GM21786 (cell line): ENCODE data around the gene IFNGR1.
"Not testable (repeated sequence)": the region's sequence is repeated elsewhere in the genome, so short reads cannot be mapped to it uniquely, and the experiment has no call there.

Experiments
- ATAC-seq: cut with Tn5 transposase; IDR thresholded peaks from one replicate; pipeline ENCODE4 v1.9.1; 2021; ENCODE audit not compliant: unreplicated experiment

IFNGR1 gene

DNA sequence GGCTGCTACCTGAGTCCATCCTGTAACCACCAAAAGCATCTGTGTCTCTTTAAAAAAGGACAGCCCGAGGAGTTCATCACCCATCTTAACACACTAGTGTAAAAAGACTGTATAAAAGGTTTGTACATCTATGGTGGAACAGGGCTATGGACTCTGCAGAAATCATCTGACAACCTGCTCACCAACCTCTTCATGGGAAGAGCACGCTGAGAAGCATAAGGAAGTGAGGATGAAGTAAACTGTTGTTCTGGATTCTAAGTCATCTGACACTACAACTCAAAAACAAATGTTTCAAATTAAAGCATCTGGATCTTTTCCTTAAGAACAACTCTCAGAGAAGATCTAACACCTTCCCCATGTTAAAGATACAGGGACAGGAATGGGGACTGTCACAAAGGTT lies 5.4 kb downstream of the IFNGR1 start:
- ATAC-seq: no peak

DNA sequence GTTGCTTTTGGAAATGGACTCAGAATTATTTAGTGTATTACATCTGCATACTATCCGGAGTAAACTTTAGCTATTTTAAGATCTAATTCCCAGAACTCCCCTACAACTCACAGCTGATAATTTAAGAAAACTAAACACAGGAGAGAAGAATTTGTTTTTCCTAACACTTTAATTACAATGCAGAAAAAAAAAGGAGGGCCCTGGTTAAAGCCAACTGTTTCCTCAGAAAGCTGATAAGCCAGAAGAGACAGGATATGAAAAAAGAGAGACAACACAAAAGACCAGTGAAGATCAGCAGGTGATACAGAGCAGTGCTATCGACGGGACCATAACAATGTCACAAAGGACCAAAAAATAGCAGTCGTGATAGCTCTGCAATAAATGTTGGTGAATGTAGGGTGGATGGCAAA lies 5.8 kb downstream of the IFNGR1 start:
- no peak for ATAC-seq

DNA sequence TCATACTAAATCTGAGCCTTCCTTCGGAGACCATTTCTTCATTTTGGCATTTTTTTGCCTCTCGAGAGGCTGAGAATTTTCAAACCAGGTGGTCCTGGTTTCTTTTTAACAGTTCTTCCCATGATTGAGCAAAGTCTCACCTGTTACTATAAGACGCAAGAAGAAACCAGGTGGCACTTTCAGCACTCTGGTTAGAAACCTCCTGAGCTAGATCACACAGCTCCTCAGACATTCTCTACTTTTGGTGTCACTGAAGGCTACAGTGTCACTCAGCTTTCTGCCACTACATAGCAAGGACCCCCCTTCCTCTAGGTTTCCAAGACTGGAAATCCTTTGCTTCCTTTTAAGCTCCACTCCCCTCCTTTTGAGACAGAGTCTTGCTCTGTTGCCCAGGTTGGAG lies 7.3 kb downstream of the IFNGR1 start:
- ATAC-seq: no peak

DNA sequence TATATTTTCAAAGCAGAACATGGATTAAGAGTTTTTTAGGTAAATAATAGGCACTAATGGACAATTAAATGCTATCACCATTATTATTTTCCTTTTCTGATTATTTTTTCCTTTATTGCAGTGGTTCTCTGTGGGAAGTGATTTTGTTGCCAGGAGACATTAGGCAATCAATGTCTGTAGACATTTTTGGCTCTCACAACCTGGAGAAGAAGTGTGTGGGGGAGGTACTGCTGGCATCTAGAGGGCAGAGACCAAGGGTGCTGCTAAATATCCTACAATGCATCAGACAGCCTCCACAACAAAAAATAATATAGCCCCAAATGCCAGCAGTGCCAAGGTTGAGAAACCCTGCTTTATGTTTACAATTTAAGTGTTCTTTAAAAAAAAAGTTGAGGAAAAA lies 8.3 kb downstream of the IFNGR1 start:
- ATAC-seq: no peak

DNA sequence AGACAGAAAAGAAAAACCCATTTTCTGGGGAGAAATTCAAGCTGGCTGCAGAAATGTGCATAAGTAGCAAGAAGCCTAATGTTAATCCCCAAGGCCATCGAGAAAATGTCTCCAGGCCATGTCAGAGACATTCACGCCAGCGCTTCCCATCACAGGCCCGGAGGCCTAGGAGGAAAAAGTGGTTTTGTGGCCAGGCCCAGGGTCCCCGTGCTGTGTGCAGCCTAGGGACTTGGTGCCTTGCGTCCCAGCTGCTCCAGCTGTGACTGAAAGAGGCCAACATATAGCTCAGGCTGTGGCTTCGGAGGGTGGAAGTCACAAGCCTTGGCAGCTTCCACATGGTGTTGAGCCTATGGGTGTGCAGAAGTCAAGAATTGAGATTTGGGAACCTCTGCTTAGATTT lies 10.9 kb downstream of the IFNGR1 start:
- no peak for ATAC-seq

DNA sequence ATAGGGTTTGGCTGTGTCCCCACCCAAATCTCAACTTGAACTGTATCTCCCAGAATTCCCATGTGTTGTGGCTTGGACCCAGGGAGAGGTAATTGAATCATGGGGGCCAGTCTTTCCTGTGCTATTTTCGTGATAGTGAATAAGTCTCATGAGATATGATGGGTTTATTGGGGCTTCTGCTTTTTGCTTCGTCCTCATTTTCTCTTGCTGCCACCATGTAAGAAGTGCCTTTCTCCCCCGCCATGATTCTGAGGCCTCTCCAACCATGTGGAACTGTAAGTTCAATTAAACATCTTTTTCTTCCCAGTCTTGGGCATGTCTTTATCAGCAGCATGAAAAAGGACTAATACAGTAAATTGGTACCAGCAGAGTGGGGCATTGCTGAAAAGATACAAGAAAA lies 11.7 kb downstream of the IFNGR1 start:
- not testable (repeated sequence) for ATAC-seq

DNA sequence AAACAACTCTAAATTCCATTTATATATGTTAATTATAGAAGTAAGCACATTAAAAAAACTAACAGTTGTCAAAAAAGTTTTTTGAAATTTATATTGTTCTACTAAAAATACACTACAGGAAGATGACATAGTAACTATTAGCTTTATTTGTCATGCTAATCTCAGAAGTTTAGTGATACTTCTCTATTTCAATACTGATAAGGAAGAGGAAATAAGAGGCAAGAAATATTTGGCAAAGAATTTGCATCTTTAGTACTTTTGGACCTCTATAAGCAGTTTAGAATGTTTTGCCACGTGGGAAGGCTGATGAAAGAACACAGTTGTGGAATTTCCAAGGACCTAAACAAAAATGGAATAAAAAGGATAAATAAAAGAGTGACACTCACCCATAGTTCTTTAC lies 12.6 kb downstream of the IFNGR1 start:
- ATAC-seq: no peak

DNA sequence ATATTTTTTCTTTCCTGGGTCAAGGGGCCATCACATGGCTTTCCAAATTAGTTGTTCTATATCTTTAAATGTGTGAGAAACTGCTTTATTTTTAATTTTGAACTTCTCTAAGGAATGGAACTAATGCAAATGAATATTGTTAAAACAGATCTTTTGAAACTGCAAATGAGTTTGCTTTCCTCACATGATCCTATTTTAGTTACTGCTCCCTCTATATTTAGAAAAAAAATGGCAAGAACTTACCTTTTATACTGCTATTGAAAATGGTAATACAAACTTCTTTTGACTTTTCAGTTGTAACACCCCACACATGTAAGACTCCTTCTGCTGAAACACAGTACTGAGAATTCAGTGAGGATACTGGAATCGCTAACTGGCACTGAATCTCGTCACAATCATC lies 15.9 kb downstream of the IFNGR1 start:
- ATAC-seq: no peak

DNA sequence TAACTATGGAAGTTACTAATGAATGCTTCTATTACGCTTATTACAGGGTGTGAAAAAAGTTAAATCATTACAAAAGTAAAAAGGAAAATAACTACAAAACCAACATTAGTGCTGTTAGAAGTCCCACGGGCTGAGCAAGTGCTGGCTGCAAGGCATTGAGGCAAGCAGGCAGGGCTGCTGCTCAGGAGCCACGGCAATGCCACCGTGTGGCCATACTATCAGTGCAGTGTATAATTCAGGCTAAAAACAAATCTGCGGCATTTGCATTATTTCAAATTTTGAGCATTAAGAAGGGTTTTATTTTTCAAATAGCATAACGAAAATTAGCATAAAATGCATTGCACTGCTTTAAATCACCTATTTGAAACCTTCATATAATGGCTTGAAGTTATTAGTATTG lies 17.1 kb downstream of the IFNGR1 start:
- ATAC-seq: no peak

DNA sequence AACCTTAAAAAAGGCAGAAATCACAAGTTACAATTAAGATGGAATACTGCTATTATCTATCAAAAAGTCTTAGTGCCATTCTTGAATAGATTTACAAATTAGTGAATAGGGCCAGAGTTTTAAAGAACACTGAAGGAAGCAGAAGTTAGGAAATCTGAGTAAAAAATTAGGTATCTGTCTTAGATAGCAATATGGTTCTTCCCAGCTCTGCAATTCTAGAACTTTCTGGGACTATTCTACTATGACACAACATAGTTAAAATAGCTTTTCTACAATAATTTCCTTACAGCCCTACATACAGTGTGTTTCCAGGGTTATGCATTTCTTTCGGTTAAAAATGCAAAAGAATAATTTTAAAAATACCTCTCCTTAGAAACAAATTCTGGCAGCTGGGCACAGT lies 18.2 kb downstream of the IFNGR1 start:
- no peak for ATAC-seq

DNA sequence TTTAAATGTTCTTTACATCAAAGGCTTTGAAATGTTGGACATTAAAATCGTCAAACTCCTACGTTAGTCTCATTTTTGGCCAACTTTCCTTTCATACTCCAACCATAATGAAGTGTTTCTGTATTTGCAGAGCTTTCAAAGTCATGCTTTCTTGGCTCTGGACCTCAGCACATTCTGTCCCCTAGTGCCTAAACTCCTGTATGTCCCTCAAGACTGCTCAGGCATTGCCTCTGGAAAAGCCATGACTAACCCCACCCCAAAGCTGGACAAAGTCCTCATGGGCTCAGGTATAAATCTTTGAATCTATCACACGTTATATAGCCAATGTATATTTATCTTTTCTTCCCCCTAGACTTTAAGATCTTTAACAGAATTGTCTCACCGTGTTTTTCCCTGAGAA lies 18.9 kb downstream of the IFNGR1 start:
- ATAC-seq: no peak

DNA sequence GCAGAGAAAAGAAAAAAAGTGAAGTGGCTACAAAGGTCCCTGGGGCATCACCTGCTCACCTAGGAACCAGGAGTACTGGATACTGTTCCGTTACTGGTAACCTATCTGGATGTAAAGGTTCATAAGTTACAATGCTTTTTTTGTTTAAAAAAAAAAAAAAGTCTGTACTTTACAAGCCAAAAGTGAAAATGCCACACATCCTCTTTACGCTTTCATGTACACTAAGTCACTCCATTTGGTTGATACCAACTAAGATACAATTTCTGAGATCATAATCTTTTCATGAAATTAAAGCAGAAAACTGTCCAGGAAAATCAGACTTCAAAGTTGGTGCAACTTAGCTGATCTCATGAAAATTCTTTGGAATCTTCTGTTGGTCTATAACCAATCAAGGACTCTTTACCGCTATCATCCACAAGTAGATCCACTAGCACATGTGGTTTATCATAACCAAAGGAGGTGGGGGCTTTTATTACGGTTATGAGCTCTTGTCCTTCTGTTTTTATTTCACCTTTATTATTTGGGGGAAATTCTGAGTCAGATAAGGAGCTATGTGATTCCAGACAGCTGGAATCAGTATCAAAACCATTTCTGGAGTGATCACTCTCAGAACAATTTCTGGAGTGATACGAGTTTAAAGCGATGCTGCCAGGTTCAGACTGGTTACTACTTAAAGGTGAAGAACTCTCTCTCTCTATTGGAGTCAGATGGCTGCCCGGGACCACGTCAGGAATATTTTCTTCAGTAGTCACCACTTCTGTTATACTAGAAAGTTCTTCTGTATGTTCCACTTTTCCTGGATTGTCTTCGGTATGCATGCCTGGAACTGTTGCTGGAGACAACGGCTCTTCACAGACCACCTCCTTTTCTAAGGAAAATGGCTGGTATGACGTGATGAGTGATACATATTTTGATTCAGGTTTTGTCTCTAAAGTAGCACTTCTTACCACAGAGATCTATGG lies 21.2 kb downstream of the IFNGR1 start:
- ATAC-seq: no peak

DNA sequence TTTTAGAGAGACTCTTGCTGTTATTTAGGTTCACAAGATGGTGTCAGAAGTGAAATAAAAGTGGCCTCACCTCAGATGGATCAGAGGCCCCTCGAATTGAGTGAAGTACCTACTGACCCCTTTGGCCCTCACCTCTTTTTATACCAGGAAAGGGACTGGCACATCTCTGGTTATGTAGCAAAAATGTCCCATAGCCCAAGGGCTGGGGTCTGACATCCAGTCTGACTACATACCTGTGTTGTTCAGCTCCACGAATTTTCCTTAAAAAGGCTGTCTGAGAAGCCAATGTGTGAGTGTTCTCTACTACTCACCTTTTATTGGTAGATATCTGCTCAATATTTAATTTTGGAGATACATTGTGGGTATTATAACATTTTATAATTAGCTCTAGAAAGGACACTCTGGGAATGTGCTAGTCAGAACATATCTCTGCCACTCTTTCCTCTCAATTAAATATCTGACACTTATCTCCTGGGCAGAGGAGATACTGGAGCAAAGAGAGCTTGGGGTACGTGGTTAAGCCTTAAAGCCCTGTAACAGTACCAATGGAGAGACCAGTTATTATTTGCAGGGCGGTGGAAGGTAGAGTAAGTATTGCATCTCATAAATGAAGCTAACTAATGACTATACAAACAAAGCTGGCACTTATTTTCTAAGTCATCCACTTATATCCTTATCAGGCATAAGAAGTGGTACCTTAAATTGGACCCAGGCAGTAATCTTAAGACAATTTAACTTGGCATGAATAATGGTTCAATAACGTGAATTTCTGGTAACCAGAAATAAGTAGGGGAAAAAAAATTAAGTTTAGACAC lies 25.7 kb downstream of the IFNGR1 start:
- no peak for ATAC-seq

DNA sequence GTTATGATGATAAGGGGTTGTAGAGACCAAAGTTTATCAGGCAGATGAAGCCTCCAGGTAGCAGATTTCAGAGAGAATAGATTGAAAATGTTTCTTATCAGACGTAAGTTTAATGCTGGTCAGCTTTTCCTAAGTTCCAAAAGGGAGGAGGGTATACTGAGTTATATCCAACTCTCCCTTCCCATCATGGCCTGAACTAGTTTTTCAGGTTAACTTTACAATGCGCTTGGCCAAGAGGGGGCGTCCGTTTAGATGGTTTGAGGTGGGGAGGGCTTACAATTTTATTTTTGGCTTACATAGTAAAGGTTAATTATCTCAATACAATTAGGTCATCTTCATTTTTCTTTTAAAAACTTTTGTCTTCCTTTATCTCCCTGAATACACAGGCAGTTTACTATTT lies 26.4 kb downstream of the IFNGR1 start:
- no peak for ATAC-seq

DNA sequence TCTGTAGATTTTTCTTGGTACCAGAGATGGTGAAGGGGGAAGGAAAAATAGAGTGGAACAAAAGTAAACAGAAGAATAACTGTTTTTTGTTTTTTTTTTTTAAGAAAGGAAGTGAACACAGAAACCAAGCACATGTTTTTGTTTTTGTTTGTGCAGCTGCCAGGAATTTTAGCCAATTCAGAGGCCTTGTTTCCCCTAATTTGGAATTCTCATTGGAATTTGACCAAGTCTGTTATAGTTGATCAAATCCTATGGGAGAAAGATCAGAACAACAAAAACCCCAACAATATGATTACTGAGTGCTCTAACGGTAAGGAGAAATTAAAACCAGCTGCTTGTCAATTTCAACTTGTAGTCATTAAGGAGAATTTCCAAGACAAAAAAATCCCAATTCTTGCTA lies 27.5 kb downstream of the IFNGR1 start:
- no peak for ATAC-seq

DNA sequence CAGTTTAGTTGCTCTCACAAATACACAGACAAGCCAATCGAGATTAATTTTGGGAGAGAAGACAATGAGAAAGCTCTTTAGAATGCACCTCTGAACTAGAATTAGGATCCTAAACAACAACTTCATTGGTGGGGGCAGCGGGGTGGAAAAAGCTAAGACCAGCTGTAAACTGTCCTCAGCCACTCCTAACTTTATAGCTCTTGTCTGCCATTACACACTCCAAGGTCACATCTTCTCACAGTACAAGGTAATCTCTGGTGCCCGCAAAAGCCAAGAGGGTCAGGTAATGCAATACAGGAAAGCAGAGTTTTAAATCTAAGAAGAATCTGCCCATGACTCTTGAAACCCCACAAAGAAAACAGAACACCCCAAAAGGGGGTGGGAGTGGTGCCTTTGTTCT lies 27.9 kb downstream of the IFNGR1 start:
- ATAC-seq: no peak

DNA sequence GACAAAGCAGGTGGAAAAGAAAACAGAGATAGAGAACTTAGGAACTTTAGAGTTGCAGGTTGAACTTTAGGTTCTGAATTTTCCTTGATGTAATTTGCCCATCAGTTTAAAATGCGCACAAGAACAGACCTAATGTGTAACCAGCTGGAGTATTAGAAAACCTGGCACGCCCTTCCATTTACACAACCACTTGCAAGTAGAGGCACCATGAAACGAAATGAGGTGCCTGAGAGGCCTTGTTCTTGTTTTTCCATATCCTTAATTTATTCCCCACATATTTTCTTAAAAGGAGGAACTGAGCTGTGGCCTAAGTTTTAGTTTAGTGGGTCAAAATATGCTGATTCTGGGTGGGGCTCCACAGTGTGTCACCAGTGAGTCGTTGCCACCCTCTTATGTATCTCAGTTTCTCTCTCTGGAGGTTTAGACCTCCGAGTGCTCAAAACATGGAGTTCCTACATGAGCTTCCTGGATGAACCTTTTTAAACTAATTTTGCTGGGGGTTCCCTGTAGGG lies 28.5 kb downstream of the IFNGR1 start:
- no peak for ATAC-seq

DNA sequence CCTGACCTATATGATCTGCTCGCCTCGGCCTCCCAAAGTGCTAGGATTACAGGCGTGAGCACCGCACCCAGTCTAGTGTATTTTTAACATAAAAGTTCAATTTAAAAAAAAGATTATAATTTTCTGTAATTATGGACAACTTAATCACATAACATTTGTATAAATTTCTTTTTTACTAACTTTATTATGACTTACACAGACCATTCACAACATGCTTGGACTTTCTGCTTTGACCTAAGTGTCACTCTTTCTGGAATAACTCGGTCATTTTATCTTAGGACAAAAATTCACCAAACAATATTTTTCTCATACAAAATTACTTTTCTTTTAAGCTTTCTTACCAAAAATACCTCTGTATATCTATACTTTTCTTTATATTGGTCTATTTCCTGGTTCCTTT lies 30.3 kb downstream of the IFNGR1 start:
- ATAC-seq: no peak

DNA sequence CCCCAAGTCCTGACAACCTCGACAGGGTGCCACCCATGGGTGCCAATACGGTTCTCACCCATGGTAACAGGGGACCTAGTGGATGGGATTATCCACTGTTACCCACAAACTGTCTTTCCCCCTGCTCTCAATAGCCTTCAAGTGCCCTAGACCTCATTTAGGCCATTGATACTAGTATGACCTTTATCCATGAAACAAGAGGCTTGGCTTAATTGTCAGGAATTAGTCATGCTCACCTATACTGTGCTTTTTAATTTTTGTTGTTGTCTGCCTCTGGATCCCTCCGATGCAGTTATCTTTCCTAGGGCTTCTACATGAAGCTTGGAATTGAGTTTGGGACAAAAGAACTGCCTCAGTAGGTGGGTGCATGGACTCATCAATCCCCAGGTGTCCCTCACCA lies 33.9 kb downstream of the IFNGR1 start:
- ATAC-seq: no peak

DNA sequence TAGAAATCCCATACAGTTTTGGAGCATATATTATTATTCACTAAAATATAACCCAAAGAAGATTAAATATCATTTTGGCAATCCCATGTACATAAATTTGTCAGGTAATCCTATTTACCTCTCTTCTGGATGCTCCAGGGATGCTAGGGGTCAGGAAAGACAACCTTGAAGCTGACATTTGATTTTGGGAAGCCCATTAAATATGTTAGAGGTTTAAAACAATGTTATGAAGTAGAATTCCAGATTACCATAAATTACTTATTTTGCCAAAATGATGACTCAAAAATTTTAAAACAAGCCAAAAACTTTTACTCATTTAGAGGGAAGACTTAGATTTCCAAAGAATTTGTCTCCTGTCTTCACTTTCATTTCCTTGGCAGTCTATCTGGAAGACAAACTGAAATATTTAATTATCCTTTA lies 36.5 kb downstream of the IFNGR1 start:
- no peak for ATAC-seq

DNA sequence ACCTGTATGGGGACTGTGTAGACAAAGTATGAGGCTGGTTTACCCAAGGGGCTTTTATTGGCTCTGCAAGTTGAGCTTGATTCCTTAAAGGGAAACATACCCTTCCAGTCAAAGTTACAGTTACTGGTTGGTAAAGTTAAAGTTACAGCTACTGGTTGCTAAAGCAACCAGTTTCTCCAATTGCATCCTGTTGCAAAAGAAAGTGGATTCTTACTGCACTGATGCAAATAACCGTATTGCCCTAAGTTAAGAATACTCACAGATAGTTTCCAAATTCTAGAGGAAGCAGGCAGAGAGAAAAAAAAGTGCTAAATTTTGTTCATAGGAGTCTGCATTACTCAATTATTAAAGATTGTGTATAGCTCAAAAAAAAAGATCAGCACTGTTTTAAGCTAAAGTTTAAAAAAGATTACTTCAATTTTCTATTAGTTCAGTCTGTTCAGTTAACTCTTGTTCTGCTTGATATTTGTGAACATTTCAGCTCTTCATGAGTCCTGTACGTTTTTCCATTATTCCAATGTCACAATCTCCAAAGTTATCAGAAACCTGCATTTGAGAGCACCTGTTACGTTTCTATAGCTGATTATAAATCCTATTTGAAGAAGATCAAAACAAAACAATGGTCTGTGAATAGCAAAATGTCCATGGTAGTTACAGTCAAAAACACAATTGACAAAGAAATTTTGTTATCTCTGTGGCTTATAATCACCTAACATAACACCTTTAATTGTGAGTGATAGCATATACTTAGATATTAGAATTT lies 37.1 kb downstream of the IFNGR1 start:
- no peak for ATAC-seq
